Measurements from ENCODE around the gene METTL24. TPM values are rescaled to one million over a fixed set of nuclear protein-coding genes. Genes with fewer than 3 reads are reported as not detected.

METTL24 gene
- total and polyA plus RNA-seq, 10 of the 15 experiments (the other 5 are each of a cell fraction or from before 2014, with no cell fraction given), result 0.20 TPM; not detected in 9

DNA sequence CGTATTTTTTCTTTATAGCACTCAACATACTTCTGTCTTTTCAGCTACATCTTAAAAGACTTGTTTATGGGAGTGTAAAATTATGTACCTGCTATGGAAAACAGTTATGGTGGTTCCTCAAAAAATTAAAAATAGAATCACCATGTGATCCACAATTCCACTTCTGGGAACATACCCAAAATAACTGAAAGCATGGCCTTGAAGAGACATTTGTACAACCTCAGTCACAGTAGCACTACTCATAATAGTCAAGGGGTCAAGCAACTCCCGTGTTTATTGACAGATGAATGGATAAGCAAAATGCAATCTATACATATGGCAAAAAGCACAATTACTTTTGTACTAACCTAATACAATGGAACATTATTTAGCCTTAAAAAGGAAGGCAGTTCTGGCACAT lies 74.5 kb downstream of the METTL24 start:
- SMC1A ChIA-PET (ENCODE audit: uncharacterized antibody, unreplicated experiment), result no interaction called here
- in situ Hi-C loops (cut with MboI) (no loop called here), intact Hi-C loops (cut with micrococcal nuclease; ENCODE audit: unreplicated experiment) (no loop called here)
- CTCF ChIA-PET, result no interaction called here
- BruUV-seq (replicated peaks), result no TSS peak
- Histone ChIP-seq H3K79me2 (ENCODE audit: control insufficient read depth, insufficient read depth, low read length) (no peaks in the 10 kb centered on the region), H3K27me3 (replicated peaks in 1 of 2; ENCODE audit: control insufficient read depth in 2 of 2, insufficient read depth in 2 of 2, low read length in 1 of 2) (peaks cover 0 to 2% of the 10 kb centered on the region in 2 experiments; a peak in 1 of 4 replicates), H2AFZ (ENCODE audit: control insufficient read depth, low read depth, low read length) (no peak overlapping the region), H3K27ac (ENCODE audit: control insufficient read depth, insufficient read depth) (no peak overlapping the region), H4K20me1 (ENCODE audit: control insufficient read depth, insufficient read depth) (no peaks in the 10 kb centered on the region), H3K4me2 (ENCODE audit: control insufficient read depth, insufficient read depth) (no peak overlapping the region), H3K9ac (ENCODE audit: control insufficient read depth, insufficient read depth, low read length) (no peak overlapping the region), H3K9me3 (replicated peaks; ENCODE audit: control insufficient read depth, insufficient read depth, low read length) (no peaks in the 10 kb centered on the region), H3K36me3 (ENCODE audit: control insufficient read depth in 2 of 2, insufficient read depth in 2 of 2, low read length in 1 of 2) (no peaks in the 10 kb centered on the region), H3K4me1 (ENCODE audit: control insufficient read depth, insufficient read depth, low read length) (no peaks in the 10 kb centered on the region), H3K4me3 (no peak overlapping the region)
- ATAC-seq, result no peak
- TF ChIP-seq, protein P1, sequence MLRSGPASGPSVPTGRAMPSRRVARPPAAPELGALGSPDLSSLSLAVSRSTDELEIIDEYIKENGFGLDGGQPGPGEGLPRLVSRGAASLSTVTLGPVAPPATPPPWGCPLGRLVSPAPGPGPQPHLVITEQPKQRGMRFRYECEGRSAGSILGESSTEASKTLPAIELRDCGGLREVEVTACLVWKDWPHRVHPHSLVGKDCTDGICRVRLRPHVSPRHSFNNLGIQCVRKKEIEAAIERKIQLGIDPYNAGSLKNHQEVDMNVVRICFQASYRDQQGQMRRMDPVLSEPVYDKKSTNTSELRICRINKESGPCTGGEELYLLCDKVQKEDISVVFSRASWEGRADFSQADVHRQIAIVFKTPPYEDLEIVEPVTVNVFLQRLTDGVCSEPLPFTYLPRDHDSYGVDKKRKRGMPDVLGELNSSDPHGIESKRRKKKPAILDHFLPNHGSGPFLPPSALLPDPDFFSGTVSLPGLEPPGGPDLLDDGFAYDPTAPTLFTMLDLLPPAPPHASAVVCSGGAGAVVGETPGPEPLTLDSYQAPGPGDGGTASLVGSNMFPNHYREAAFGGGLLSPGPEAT (IDR thresholded peaks at IDR 0.05; ENCODE audit: low read depth), result no peak
- TF ChIP-seq EZH2 (IDR thresholded peaks at IDR 0.05; ENCODE audit: borderline replicate concordance, control insufficient read depth, low read depth, low read length), result no peak
- TF ChIP-seq CREM (IDR thresholded peaks at IDR 0.05; ENCODE audit: low read depth), result no peak
- TF ChIP-seq PAX5 (IDR thresholded peaks at IDR 0.05; ENCODE audit: borderline replicate concordance, low read depth, low read length), result no peak
- no peak for TF ChIP-seq ZSCAN29 (IDR thresholded peaks at IDR 0.05)
- TF ChIP-seq POU2F2 (IDR thresholded peaks at IDR 0.05; ENCODE audit: borderline replicate concordance, low read depth, low read length), result no peak
- no peak for TF ChIP-seq ZZZ3 (IDR thresholded peaks at IDR 0.05; ENCODE audit: control insufficient read depth, insufficient read length, low read depth)
- POLR2A ChIA-PET, result no interaction called here
- DNase-seq (ENCODE audit: low read depth, low spot score), result no peak
- WGBS (ENCODE audit: insufficient coverage, insufficient replicate concordance, low lambda C conversion rate, missing lambda C conversion rate), result 44% methylated on average over 2 of the region's 2 CpGs
- FAIRE-seq, result no peak
- RAD21 ChIA-PET (ENCODE audit: unreplicated experiment), result no interaction called here

DNA sequence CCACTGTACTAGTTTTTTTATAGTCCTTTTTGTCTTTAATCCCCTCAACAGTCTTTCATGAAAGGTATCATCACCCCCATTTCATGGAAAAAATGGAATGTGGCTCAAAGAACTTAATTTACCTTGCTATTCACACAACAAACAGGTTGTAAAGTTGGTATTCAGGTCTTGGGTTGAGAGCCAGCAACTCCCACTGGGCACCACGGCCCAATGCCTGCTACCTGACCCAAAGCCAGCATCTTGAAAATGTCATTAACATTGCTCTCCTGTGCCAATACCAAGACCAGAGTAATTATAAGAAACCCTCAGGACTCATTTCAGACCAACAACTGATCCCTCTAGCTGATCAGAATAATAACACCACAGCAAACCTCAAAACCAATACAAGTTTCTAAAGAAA lies 75.7 kb downstream of the METTL24 start:
- no peak overlapping the region for H2AFZ ChIP-seq (ENCODE audit: control insufficient read depth, low read depth, low read length)
- FAIRE-seq, result no peak
- ChIA-PET SMC1A (ENCODE audit: uncharacterized antibody, unreplicated experiment) (no interaction called here), RAD21 (ENCODE audit: unreplicated experiment) (no interaction called here), POLR2A (no interaction called here), CTCF (no interaction called here)
- H3K27me3 ChIP-seq (replicated peaks in 1 of 2; ENCODE audit: control insufficient read depth in 2 of 2, insufficient read depth in 2 of 2, low read length in 1 of 2), result peaks cover 0 to 2% of the 10 kb centered on the region in 2 experiments; a peak in 1 of 4 replicates
- no peak for ATAC-seq
- WGBS (ENCODE audit: insufficient coverage, insufficient replicate concordance, low lambda C conversion rate, missing lambda C conversion rate), result 0% methylated on average over 1 of the region's 1 CpG
- no peaks in the 10 kb centered on the region for H3K4me1 ChIP-seq (ENCODE audit: control insufficient read depth, insufficient read depth, low read length)
- no TSS peak for BruUV-seq (replicated peaks)
- H3K4me3 ChIP-seq, result no peak overlapping the region
- no peaks in the 10 kb centered on the region for H3K36me3 ChIP-seq (ENCODE audit: control insufficient read depth in 2 of 2, insufficient read depth in 2 of 2, low read length in 1 of 2)
- intact Hi-C loops (cut with micrococcal nuclease; ENCODE audit: unreplicated experiment), result no loop called here
- in situ Hi-C loops (cut with MboI), result no loop called here
- no peaks in the 10 kb centered on the region for H3K79me2 ChIP-seq (ENCODE audit: control insufficient read depth, insufficient read depth, low read length)
- no peak overlapping the region for H3K27ac ChIP-seq (ENCODE audit: control insufficient read depth, insufficient read depth)
- no peak for DNase-seq (ENCODE audit: low read depth, low spot score)
- no peak overlapping the region for H3K9ac ChIP-seq (ENCODE audit: control insufficient read depth, insufficient read depth, low read length)
- H3K4me2 ChIP-seq (ENCODE audit: control insufficient read depth, insufficient read depth), result no peak overlapping the region
- H3K9me3 ChIP-seq (replicated peaks; ENCODE audit: control insufficient read depth, insufficient read depth, low read length), result no peaks in the 10 kb centered on the region
- H4K20me1 ChIP-seq (ENCODE audit: control insufficient read depth, insufficient read depth), result no peaks in the 10 kb centered on the region
- TF ChIP-seq MYB (IDR thresholded peaks at IDR 0.05; ENCODE audit: borderline replicate concordance, low read depth, low read length) (no peak), MTA3 (IDR thresholded peaks at IDR 0.05; ENCODE audit: borderline replicate concordance, low read length) (no peak), SP1 (IDR thresholded peaks at IDR 0.05; ENCODE audit: low read depth, low read length) (no peak), NR2F1 (conservative IDR thresholded peaks at IDR 0.05) (no peak), ZNF217 (IDR thresholded peaks at IDR 0.05) (no peak)
- TF ChIP-seq, protein P2, sequence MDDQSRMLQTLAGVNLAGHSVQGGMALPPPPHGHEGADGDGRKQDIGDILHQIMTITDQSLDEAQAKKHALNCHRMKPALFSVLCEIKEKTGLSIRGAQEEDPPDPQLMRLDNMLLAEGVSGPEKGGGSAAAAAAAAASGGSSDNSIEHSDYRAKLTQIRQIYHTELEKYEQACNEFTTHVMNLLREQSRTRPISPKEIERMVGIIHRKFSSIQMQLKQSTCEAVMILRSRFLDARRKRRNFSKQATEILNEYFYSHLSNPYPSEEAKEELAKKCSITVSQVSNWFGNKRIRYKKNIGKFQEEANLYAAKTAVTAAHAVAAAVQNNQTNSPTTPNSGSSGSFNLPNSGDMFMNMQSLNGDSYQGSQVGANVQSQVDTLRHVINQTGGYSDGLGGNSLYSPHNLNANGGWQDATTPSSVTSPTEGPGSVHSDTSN (IDR thresholded peaks at IDR 0.05; ENCODE audit: insufficient replicate concordance, low read depth, low read length), result no peak
- TF ChIP-seq, protein P3, sequence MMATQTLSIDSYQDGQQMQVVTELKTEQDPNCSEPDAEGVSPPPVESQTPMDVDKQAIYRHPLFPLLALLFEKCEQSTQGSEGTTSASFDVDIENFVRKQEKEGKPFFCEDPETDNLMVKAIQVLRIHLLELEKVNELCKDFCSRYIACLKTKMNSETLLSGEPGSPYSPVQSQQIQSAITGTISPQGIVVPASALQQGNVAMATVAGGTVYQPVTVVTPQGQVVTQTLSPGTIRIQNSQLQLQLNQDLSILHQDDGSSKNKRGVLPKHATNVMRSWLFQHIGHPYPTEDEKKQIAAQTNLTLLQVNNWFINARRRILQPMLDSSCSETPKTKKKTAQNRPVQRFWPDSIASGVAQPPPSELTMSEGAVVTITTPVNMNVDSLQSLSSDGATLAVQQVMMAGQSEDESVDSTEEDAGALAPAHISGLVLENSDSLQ (IDR thresholded peaks at IDR 0.05), result no peak

Data from GM12878 (cell line).